ENCODE data around the gene ZNF423.

The ZNF423 gene

GRCh38 chr16:49458656-49459445 lies 397.1 kb downstream of the ZNF423 start:
- DNase-seq (ENCODE audit: low read depth), result no peak

GRCh38 chr16:49458243-49458642 lies 397.7 kb downstream of the ZNF423 start:
- no peak for DNase-seq (ENCODE audit: low read depth)

- no peak for DNase-seq (ENCODE audit: low read depth)
Observed at GRCh38 chr16:49457196-49457595, 398.7 kb downstream of the ZNF423 start.

- DNase-seq (ENCODE audit: low read depth), result no peak
Observed at GRCh38 chr16:49456763-49457162, 399.1 kb downstream of the ZNF423 start.

- no peak for DNase-seq (ENCODE audit: low read depth)
Observed at GRCh38 chr16:49455991-49456745, 399.7 kb downstream of the ZNF423 start.

GRCh38 chr16:49455181-49455990 lies 400.5 kb downstream of the ZNF423 start:
- DNase-seq (ENCODE audit: low read depth), result no peak

GRCh38 chr16:49454426-49455180 lies 401.3 kb downstream of the ZNF423 start:
- no peak for DNase-seq (ENCODE audit: low read depth)

GRCh38 chr16:49453983-49454382 lies 401.9 kb downstream of the ZNF423 start:
- DNase-seq (ENCODE audit: low read depth), result no peak

GRCh38 chr16:49453021-49453420 lies 402.9 kb downstream of the ZNF423 start:
- DNase-seq (ENCODE audit: low read depth), result no peak

GRCh38 chr16:49452578-49452977 lies 403.3 kb downstream of the ZNF423 start:
- DNase-seq (ENCODE audit: low read depth), result no peak

GRCh38 chr16:49452108-49452507 lies 403.8 kb downstream of the ZNF423 start:
- DNase-seq (ENCODE audit: low read depth), result no peak

GRCh38 chr16:49446805-49447204 lies 409.1 kb downstream of the ZNF423 start:
- DNase-seq (ENCODE audit: low read depth), result no peak

- no peak for DNase-seq (ENCODE audit: low read depth)
Observed at GRCh38 chr16:49443576-49443975, 412.3 kb downstream of the ZNF423 start.

- DNase-seq (ENCODE audit: low read depth), result no peak
Observed at GRCh38 chr16:49442805-49443204, 413.1 kb downstream of the ZNF423 start.

- no peak for DNase-seq (ENCODE audit: low read depth)
Observed at GRCh38 chr16:49441366-49441780, 414.5 kb downstream of the ZNF423 start.

GRCh38 chr16:49440156-49441065 lies 415.5 kb downstream of the ZNF423 start:
- no peak for DNase-seq (ENCODE audit: low read depth)

- DNase-seq (ENCODE audit: low read depth), result no peak
Observed at GRCh38 chr16:49439676-49440075, 416.2 kb downstream of the ZNF423 start.

GRCh38 chr16:49439050-49439449 lies 416.9 kb downstream of the ZNF423 start:
- no peak for DNase-seq (ENCODE audit: low read depth)

Measured in EH (cell line).